ENCODE measurements around the gene HMCN1. TPM values are rescaled to one million over a fixed set of nuclear protein-coding genes. Genes with fewer than 3 reads are reported as not detected.

The HMCN1 gene
- polyA plus RNA-seq, 3 donors = 58.5 to 61.5 (median 59.8) TPM

- DNase-seq (ENCODE audit: low read depth in 3 of 3, low spot score in 2 of 3) = no peak
These were observed 109.2 kb downstream of the HMCN1 start for GRCh38 chr1:185843297-185843869.

- DNase-seq (ENCODE audit: low read depth in 3 of 3, low spot score in 2 of 3) = no peak
These were observed 109.8 kb downstream of the HMCN1 start for GRCh38 chr1:185843986-185844385.

- no peak for DNase-seq (ENCODE audit: low read depth in 3 of 3, low spot score in 2 of 3)
These were observed 112.7 kb downstream of the HMCN1 start for GRCh38 chr1:185846672-185847444.

- no peak for DNase-seq (ENCODE audit: low read depth in 3 of 3, low spot score in 2 of 3)
These were observed 114.8 kb downstream of the HMCN1 start for GRCh38 chr1:185849014-185849413.

GRCh38 chr1:185850366-185850765 lies 116.2 kb downstream of the HMCN1 start:
- DNase-seq (ENCODE audit: low read depth in 3 of 3, low spot score in 2 of 3) = no peak

GRCh38 chr1:185853739-185854138 lies 119.5 kb downstream of the HMCN1 start:
- no peak for DNase-seq (ENCODE audit: low read depth in 3 of 3, low spot score in 2 of 3)

DNA sequence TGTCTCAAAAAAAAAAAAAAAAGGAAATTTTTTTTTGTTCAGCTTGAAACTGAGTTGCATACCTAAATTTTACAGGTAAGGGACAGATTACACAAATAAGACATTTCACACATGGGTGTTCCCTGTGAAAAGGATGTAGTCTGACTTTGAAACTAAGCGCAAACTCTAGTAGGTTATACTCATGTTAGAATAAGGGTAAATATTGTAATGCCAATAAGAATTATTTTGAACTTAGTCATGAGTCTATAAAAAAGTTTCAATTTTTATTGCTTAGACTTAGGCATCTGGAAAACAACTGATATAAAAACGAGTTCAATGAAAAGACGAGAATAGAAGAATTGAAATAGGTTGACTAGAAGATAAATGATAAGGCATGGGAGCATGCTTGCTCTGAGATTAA lies 122.3 kb downstream of the HMCN1 start:
- no peak for DNase-seq (ENCODE audit: low read depth in 3 of 3, low spot score in 2 of 3)

- DNase-seq (ENCODE audit: low read depth in 3 of 3, low spot score in 2 of 3) = no peak
These were observed 123.3 kb downstream of the HMCN1 start for GRCh38 chr1:185857442-185857841.

- no peak for DNase-seq (ENCODE audit: low read depth in 3 of 3, low spot score in 2 of 3)
These were observed 126.1 kb downstream of the HMCN1 start for GRCh38 chr1:185860311-185860710.

DNA sequence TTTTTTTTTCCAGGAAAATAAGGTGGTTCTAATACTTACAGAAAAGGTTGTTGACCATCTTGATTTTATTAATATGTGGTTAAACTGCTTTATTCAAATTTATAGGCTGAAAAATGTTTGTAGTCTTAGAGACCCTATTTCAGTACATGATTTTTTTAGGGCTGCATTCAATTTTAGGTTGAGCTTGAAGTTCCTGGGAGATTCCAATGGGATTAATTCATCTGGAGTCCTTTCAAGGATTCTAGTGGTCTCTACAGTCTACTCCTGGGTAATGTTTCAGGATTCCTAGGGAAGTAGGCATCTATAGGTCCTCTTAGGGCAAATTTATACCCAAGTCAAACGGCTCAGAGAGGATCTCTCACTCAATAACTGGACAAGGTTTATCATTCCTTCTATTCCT lies 126.7 kb downstream of the HMCN1 start:
- DNase-seq (ENCODE audit: low read depth in 3 of 3, low spot score in 2 of 3) = no peak

DNA sequence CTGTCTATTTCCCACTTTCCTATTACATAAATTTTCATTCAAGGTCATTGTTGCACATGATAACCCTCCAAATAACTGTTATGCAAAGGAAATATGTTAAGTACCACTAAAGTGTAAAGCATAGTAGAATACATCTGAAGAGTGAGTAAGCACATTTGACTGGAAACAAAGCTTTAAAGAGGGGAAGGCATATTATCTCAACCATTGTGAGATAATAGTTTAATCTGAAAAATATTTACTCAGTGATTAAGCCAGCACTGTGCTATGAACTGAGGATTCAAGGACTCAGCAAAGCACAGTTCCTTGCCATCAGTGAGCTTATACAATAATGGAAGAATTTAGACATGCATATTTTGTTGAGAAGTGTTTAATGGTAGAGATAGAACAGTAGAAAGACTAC lies 127.4 kb downstream of the HMCN1 start:
- no peak for DNase-seq (ENCODE audit: low read depth in 3 of 3, low spot score in 2 of 3)

DNA sequence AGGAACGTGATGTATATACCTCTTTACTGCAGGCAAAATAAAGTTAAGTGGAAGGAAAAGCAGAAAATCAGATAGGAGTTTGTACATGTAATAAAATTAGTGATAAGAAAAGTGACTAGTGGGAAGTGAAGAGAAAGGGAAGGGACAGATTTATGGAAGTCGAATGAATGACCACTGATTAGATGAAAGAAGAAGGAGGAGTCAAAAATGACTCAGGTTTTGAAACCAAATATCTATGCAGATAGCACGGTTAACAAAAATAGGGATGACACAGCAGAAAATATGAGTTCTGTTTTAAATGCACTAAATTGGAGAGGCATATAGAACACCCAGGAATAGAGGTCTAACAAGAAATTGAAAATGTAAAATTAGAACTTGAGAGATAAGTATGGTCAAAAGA lies 128.0 kb downstream of the HMCN1 start:
- DNase-seq (ENCODE audit: low read depth in 3 of 3, low spot score in 2 of 3) = no peak

DNA sequence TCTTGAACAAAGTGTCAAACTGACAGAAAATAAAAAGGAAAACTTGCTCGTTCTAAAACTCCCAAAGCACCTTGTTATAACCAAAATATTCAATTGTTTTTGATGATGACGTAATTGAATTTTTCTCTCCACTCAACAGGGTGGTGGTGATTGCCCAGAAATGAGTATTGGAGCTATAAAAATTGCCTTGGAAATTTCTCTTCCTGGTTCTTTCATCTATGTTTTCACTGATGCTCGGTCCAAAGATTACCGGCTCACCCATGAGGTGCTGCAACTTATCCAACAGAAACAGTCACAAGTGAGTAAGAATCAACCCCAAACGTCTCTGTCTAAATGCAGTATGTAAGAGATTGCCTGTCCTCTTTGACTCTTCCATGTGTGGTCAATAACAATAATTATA lies 130.1 kb downstream of the HMCN1 start:
- DNase-seq (ENCODE audit: low read depth in 3 of 3, low spot score in 2 of 3) = no peak

- DNase-seq (ENCODE audit: low read depth in 3 of 3, low spot score in 2 of 3) = no peak
These were observed 130.8 kb downstream of the HMCN1 start for GRCh38 chr1:185864889-185865517.

- DNase-seq (ENCODE audit: low read depth in 3 of 3, low spot score in 2 of 3) = no peak
These were observed 135.4 kb downstream of the HMCN1 start for GRCh38 chr1:185869590-185869989.

DNA sequence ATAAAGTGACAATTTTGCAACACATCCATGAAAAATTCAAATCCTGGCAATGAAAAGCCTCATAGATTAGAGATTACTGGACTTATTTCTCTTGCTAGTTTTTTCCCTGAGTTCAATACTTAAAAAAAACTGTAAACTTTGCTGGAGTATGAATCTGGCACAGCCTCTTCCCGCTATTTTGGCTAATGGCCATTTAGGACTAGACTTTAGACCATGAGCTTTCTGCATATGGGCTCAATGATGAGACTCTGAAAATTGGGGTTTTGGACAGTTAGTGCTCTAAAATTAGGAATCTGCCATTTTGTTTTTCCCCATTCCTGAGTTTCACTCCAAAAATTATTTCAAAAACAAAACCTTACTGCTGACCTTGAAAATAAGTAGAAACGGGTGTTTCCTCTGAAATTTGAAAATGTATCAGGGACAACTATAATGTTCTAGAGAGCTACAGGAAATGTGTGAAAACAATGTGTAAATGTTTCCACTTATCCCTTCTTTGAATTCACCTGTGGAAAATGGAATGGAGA lies 137.5 kb downstream of the HMCN1 start:
- DNase-seq (ENCODE audit: low read depth in 3 of 3, low spot score in 2 of 3) = no peak

DNA sequence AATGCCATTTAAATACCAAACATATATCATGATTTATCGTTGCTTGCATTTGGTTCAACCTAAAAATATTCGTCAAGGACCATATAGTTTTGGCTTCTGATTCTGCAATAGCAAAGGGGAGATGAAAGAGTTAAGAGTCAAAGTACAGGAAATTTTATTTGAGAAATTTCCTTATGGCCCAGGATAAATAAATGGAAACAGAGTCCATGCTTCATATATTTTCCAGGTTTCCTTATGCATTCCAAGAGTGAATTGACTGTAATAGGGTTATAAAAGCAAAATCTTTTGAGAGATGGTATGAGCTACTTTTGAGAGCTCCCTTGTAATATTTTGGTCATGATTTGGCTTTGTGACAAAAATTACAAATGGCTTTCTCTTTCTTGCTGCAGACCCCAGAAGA lies 140.1 kb downstream of the HMCN1 start:
- no peak for DNase-seq (ENCODE audit: low read depth in 3 of 3, low spot score in 2 of 3)

DNA sequence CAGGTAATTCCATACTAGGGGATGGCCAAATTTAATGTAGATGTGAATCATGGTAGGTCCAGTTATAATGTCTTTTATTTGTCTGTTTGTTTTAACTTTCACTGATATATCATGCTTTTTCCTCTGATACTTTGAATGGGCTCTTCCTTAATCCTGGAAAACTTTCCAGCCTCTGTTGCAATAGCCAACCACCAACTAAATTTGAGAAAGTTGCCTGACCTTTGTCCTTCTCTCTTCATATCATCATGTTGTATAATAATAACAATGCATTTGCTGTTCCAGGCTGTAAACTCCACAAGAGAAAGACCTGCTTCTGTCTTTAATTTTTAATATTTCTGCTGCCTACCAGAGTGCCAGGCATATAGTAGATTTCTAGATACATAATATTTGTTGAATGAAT lies 146.1 kb downstream of the HMCN1 start:
- DNase-seq (ENCODE audit: low read depth in 3 of 3, low spot score in 2 of 3) = no peak

DNA sequence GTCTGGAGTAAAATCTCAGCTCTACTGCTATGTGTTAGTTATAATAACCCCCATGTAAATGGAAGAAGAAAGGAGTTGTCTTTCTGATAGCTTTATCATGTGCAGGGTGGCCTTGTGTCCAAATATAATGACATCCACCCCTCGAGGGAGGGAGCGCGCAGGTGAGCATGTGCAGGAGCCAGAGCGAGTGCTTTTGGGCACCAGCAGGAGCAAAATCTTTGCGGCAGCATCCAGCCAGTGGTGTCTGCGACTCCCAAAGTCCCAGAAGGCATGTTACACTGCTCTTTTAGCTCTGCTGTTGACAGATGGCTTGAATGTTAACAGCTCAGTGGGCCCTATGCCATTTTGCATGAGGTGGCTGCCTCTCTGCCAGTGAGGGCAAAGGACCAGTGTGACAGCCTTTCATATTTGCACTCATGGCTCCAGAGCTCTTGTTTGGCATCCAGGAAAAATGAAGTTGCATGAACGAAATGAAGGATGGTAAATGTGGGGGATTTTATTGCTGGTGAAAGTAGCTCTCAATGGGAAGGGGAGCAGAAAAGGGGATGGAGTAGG lies 146.7 kb downstream of the HMCN1 start:
- no peak for DNase-seq (ENCODE audit: low read depth in 3 of 3, low spot score in 2 of 3)

DNA sequence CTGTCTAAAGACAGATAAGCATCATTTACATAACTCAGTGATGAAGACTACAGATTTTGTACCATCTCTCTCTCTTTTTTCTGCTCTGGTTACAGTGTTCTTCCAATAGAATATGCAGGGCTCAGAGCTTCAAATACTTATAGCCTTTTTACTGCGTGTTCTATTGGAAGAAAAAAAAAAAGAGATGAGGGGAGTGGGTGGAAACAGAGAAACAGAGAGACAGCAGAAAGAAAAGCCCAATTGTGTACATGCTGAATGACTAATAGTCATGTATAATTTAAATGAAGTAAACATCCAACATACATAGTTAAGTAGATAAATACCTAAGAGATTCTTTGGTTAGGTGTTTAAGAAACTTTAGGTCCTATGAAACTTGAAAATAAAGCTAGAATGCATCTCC lies 151.9 kb downstream of the HMCN1 start:
- no peak for DNase-seq (ENCODE audit: low read depth in 3 of 3, low spot score in 2 of 3)

- no peak for DNase-seq (ENCODE audit: low read depth in 3 of 3, low spot score in 2 of 3)
These were observed 152.5 kb downstream of the HMCN1 start for GRCh38 chr1:185886671-185887070.
